ENCODE results near the gene APOBEC3F. TPM values are rescaled to one million over a fixed set of nuclear protein-coding genes. Genes with fewer than 3 reads are reported as not detected.
A peak's percentile ranks its signal among the peaks of the same experiment; 100 is the strongest.
"Not testable (repeated sequence)": the region's sequence is repeated elsewhere in the genome, so short reads cannot be mapped to it uniquely, and the experiment has no call there.

The APOBEC3F gene
- total and polyA plus RNA-seq, 9 donors: 7.4 to 51.4 (median 30.2) TPM

DNA sequence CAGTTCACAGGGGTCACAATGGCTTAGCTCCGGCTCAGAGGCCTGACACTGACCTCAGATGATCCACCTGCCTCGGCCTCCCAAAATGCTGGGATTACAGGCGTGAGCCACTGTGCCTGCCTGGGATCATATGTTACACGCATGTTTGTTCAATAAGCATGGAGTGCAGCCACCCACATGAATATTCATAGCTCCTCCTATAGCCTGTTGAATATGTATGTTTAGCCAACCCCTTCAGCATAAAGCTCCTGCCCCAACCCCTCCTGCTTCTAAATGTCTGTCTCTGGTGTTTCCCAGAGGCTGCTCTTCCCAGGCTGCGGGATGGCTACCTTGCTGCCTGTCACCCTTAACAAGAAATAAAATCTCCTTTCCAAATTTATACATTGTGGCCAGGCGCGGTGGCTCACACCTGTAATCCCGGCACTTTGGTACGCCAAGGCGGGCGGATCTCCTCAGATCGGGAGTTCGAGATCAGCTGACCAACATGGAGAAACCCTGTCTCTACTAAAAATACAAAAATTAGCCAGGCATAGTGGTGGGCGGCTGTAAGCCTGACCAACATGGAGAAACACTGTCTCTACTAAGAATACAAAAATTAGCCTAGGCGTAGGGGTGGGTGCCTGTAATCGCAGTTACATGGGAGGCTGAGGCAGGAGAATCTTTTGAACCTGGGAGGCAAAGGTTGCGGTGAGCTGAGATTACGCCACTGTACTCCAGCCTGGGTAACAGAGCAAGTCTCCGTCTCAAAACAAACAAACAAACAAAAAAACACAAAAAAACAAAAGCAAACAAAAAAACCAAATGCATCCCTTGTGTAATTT, 1.1 kb upstream of the APOBEC3F start:
- intact Hi-C loops (cut with DNase I): no loop called here
- H3K4me1 ChIP-seq (ENCODE audit: insufficient read depth): peaks cover 16% of the 10 kb centered on the region
- peak overlapping the region in 1 of 2 donors; percentile 89 for H3K27ac ChIP-seq
- no peaks in the 10 kb centered on the region for H3K9me3 ChIP-seq
- TF ChIP-seq POLR2A (IDR thresholded peaks at IDR 0.05) (no peak), EP300 (IDR thresholded peaks at IDR 0.05) (no peak)
- TF ChIP-seq, protein P1, sequence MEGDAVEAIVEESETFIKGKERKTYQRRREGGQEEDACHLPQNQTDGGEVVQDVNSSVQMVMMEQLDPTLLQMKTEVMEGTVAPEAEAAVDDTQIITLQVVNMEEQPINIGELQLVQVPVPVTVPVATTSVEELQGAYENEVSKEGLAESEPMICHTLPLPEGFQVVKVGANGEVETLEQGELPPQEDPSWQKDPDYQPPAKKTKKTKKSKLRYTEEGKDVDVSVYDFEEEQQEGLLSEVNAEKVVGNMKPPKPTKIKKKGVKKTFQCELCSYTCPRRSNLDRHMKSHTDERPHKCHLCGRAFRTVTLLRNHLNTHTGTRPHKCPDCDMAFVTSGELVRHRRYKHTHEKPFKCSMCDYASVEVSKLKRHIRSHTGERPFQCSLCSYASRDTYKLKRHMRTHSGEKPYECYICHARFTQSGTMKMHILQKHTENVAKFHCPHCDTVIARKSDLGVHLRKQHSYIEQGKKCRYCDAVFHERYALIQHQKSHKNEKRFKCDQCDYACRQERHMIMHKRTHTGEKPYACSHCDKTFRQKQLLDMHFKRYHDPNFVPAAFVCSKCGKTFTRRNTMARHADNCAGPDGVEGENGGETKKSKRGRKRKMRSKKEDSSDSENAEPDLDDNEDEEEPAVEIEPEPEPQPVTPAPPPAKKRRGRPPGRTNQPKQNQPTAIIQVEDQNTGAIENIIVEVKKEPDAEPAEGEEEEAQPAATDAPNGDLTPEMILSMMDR (IDR thresholded peaks at IDR 0.05): no peak
- 90 to 96% (median 92%) methylated on average over 19 of the region's 19 CpGs for WGBS, 3 donors
- no peaks in the 10 kb centered on the region for H3K27me3 ChIP-seq
- peak overlapping the region; percentile 54 for H3K4me3 ChIP-seq
- H3K36me3 ChIP-seq: no peaks in the 10 kb centered on the region
- no peak for DNase-seq

DNA sequence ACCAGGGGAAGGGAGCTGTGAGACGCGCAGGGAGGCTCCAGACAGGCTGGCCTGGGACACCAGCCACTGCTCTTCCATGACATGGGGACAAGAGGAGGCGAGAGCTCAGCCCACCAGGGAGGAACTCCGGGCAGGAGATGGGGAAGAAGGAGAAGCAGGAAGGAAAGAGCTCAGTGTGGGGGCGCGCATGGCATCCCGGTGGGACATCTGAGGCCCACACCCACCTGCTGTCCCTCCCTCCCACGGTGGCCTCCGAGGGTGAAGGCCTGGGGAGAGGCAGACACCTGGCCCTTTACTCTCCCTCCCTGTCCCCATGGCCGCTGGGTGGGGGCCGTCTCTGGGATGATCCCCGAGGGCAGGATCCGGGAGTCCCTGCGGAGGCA, 518 bp upstream of the APOBEC3F start:
- DNase-seq; H3K36me3 ChIP-seq; intact Hi-C loops (cut with DNase I); H3K9me3 ChIP-seq; H3K27me3 ChIP-seq: not testable (repeated sequence)
- Histone ChIP-seq H3K4me1 (ENCODE audit: insufficient read depth) (peaks cover 16% of the 10 kb centered on the region), H3K4me3 (peak overlapping the region; percentile 54), H3K27ac (peak overlapping the region; percentile 89 to 90)
- WGBS, 3 donors: 26 to 50% (median 46%) methylated on average over 9 to 13 of the region's 14 CpGs

DNA sequence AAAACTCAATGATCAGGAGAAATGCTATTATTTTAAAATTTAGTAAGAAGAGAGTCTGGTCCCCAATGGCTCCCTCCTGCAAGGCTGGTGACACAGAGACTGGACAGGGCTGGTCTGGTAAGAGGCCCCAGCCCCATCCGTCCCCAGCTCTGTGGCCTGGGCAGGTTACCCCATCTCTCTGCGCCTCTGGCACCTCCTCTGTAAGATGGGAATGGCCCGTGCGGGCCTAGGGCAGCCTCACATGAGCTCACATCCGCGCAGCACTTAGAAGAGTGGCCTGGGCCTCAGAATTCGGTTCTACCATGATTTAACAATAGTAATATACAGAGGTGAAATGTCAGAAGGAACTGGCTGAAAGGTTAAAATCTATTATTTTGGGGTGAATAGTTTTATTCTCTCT, 1.2 kb downstream of the APOBEC3F start:
- H3K27me3 ChIP-seq: no peaks in the 10 kb centered on the region
- DNase-seq: no peak
- peak overlapping the region in 1 of 2 donors; percentile 89 for H3K27ac ChIP-seq
- H3K4me3 ChIP-seq: no peak overlapping the region
- H3K9me3 ChIP-seq: no peaks in the 10 kb centered on the region
- H3K36me3 ChIP-seq: no peaks in the 10 kb centered on the region
- H3K4me1 ChIP-seq (ENCODE audit: insufficient read depth): peaks cover 16% of the 10 kb centered on the region
- 90 to 95% (median 93%) methylated on average over 7 of the region's 7 CpGs for WGBS, 3 donors
- intact Hi-C loops (cut with DNase I): no loop called here
- TF ChIP-seq, protein P1 (IDR thresholded peaks at IDR 0.05): no peak
- no peak for TF ChIP-seq POLR2A (IDR thresholded peaks at IDR 0.05)
- TF ChIP-seq EP300 (IDR thresholded peaks at IDR 0.05): no peak

DNA sequence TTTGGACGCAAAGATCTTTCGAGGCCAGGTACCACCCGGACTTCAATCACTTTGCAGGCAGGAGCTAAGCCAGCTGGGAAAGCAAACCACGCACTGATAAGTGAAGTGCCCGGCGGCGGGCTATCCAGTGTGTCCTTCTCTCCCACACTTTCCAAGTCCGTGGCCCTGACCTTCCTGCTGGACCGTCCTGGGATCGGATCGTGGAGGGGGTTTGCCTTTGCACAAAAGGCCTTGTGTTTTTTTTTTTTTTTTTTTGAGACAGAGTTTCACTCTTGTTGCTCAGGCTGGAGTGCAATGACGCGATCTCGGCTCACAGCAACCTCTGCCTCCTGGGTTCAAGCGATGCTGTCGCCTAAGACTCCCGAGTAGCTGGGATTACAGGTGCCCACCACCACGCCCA, 2.4 kb downstream of the APOBEC3F start:
- 23 to 45% (median 27%) methylated on average over 17 to 18 of the region's 18 CpGs for WGBS, 3 donors
- peak overlapping the region in 1 of 2 donors; percentile 89 for H3K27ac ChIP-seq
- H3K9me3 ChIP-seq: not testable (repeated sequence)

DNA sequence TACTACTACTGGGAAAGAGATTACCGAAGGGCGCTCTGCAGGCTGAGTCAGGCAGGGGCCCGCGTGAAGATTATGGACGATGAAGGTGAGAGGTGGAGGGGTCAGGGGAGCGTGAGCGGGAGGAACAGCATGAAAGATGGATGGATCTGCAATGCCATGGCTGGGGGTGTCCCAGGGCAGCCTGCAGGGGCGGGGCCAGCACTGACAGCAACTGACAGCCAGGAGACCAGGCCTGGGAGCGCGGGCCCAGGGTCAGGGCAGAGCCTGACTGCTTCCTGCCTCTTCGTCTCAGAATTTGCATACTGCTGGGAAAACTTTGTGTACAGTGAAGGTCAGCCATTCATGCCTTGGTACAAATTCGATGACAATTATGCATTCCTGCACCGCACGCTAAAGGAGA, 4.5 kb downstream of the APOBEC3F start:
- H3K27me3 ChIP-seq; intact Hi-C loops (cut with DNase I); H3K4me3 ChIP-seq; H3K36me3 ChIP-seq; DNase-seq; H3K9me3 ChIP-seq; H3K27ac ChIP-seq: not testable (repeated sequence)
- H3K4me1 ChIP-seq (ENCODE audit: insufficient read depth): peaks cover 16% of the 10 kb centered on the region
- 76 to 83% (median 77%) methylated on average over 14 of the region's 14 CpGs for WGBS, 3 donors

More for the DNA sequence above, 2.4 kb downstream of the APOBEC3F start:
- peaks cover 16% of the 10 kb centered on the region for H3K4me1 ChIP-seq (ENCODE audit: insufficient read depth)
- peak in 2 of 5 donors; percentile 58 to 63 for DNase-seq
- H3K4me3 ChIP-seq; H3K36me3 ChIP-seq; intact Hi-C loops (cut with DNase I); H3K27me3 ChIP-seq: not testable (repeated sequence)

DNA sequence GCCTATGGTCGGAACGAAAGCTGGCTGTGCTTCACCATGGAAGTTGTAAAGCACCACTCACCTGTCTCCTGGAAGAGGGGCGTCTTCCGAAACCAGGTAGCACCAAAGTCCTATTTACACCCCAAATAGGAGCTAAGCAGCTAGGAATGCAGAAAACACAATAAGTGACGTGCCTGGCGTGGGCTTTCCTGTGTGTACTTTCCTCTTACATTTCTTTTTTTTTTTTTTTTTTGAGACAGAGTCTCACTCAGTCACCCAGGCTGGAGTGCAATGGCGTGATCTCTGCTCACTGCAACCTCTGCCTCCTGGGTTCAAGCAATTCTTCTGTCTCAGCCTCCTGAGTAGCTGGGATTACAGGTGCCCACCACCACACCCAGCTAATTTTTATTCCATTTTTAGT, 8.8 kb downstream of the APOBEC3F start:
- H3K27ac ChIP-seq; H3K4me1 ChIP-seq (ENCODE audit: insufficient read depth); DNase-seq; intact Hi-C loops (cut with DNase I); H3K36me3 ChIP-seq; H3K9me3 ChIP-seq; H3K4me3 ChIP-seq; H3K27me3 ChIP-seq: not testable (repeated sequence)
- 76 to 89% (median 83%) methylated on average over 7 of the region's 7 CpGs for WGBS, 3 donors

DNA sequence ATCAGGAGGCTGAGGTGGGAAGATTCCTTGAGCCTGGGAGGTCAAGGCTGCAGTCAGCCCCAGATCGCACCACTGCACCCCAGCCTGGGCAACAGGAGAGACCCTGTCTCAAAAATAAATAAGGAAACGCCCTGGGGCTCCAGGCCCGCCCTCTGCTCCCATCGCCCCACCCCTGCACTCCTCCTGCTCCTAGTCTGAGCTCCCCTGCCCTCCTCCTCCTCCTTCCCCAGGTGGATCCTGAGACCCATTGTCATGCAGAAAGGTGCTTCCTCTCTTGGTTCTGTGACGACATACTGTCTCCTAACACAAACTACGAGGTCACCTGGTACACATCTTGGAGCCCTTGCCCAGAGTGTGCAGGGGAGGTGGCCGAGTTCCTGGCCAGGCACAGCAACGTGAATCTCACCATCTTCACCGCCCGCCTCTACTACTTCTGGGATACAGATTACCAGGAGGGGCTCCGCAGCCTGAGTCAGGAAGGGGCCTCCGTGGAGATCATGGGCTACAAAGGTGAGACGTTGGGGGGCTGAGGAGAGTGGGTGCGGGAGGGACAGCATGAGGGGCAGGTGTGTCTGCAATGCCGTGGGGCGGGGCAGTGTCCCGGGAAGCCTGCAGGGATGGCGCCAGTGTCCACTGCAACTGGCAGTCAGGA, 11.3 kb downstream of the APOBEC3F start:
- DNase-seq: not testable (repeated sequence)
- WGBS, 3 donors: 69 to 72% (median 70%) methylated on average over 16 to 17 of the region's 18 CpGs

More for the DNA sequence above, 11.3 kb downstream of the APOBEC3F start:
- H3K9me3 ChIP-seq; H3K27me3 ChIP-seq; H3K4me3 ChIP-seq; H3K36me3 ChIP-seq; intact Hi-C loops (cut with DNase I); H3K27ac ChIP-seq; H3K4me1 ChIP-seq (ENCODE audit: insufficient read depth): not testable (repeated sequence)
